ENCODE data around the gene GSG1. TPM values are rescaled to one million over a fixed set of nuclear protein-coding genes. Genes with fewer than 3 reads are reported as not detected.

Gene GSG1
- total and polyA plus RNA-seq, 2 of the 8 experiments (the other 6 are each of a cell fraction or from before 2014, with no cell fraction given) = 0.89 to 1.4 TPM

DNA sequence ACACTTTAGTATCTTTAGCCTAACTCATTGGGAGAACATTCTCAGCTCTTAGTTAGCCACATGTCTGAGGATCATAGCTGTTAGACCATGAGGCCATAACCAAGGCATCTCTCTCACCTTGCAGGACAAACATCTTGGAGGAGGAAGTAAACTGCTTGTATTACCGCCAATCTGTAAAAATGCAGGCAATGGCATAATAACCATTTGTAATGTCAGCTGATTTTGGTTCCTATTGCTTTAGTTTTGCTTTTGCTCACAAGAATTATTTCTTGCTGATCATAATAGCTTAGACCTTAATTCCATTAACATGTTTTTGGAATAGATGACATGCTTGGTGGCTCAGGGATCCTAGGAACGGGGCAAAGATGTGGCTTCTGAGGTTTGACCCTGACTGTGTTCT, 16.4 kb upstream of the GSG1 start (continued):
- no peak for TF ChIP-seq ZNF274 (IDR thresholded peaks at IDR 0.05; ENCODE audit: borderline replicate concordance, extremely low read depth, low read length)
- no peak for TF ChIP-seq CREB1 (IDR thresholded peaks at IDR 0.05)
- TF ChIP-seq USF2 (IDR thresholded peaks at IDR 0.05; ENCODE audit: low read length) = no peak
- no peak for TF ChIP-seq JUN (IDR thresholded peaks at IDR 0.05; ENCODE audit: low read depth, low read length)
- no peak for TF ChIP-seq RXRA (IDR thresholded peaks at IDR 0.05; ENCODE audit: insufficient read depth, low read depth, low read length)

Measured in H1 (cell line).